ELF-1 (cell line): Measurements from ENCODE around the gene MYO18B.

Source experiments
- DNase-seq: peaks from one replicate; pipeline ENCODE4 v3.0.0-alpha.2; 2016; ENCODE audit warnings: low read depth, low spot score

The MYO18B gene

GRCh38 chr22:25777411-25777810 is 35.4 kb downstream of the MYO18B start:
- DNase-seq: no peak

GRCh38 chr22:25777870-25778269 is 35.9 kb downstream of the MYO18B start:
- no peak for DNase-seq

GRCh38 chr22:25779426-25779825 is 37.4 kb downstream of the MYO18B start:
- DNase-seq: no peak

- DNase-seq: no peak
Measured at GRCh38 chr22:25779890-25780289, 37.9 kb downstream of the MYO18B start.

GRCh38 chr22:25780673-25781072 is 38.7 kb downstream of the MYO18B start:
- peak; percentile 23 for DNase-seq

- no peak for DNase-seq
Measured at GRCh38 chr22:25781801-25782200, 39.8 kb downstream of the MYO18B start.

GRCh38 chr22:25782831-25783230 is 40.8 kb downstream of the MYO18B start:
- DNase-seq: no peak

- no peak for DNase-seq
Measured at GRCh38 chr22:25783856-25784255, 41.9 kb downstream of the MYO18B start.

- no peak for DNase-seq
Measured at GRCh38 chr22:25786165-25786564, 44.2 kb downstream of the MYO18B start.

- no peak for DNase-seq
Measured at GRCh38 chr22:25791556-25791955, 49.6 kb downstream of the MYO18B start.

- DNase-seq: no peak
Measured at GRCh38 chr22:25795478-25795877, 53.5 kb downstream of the MYO18B start.

- no peak for DNase-seq
Measured at GRCh38 chr22:25797498-25798290, 55.7 kb downstream of the MYO18B start.

GRCh38 chr22:25800766-25801165 is 58.8 kb downstream of the MYO18B start:
- no peak for DNase-seq

GRCh38 chr22:25802018-25802417 is 60.0 kb downstream of the MYO18B start:
- no peak for DNase-seq

- DNase-seq: no peak
Measured at GRCh38 chr22:25804676-25805075, 62.7 kb downstream of the MYO18B start.

GRCh38 chr22:25806579-25806978 is 64.6 kb downstream of the MYO18B start:
- DNase-seq: no peak

- DNase-seq: no peak
Measured at GRCh38 chr22:25814685-25815084, 72.7 kb downstream of the MYO18B start.

- no peak for DNase-seq
Measured at GRCh38 chr22:25815561-25815960, 73.6 kb downstream of the MYO18B start.

GRCh38 chr22:25816522-25817059 is 74.6 kb downstream of the MYO18B start:
- no peak for DNase-seq

GRCh38 chr22:25817092-25817943 is 75.3 kb downstream of the MYO18B start:
- no peak for DNase-seq

- DNase-seq: no peak
Measured at GRCh38 chr22:25818541-25818940, 76.6 kb downstream of the MYO18B start.

- DNase-seq: no peak
Measured at GRCh38 chr22:25822344-25822743, 80.4 kb downstream of the MYO18B start.

GRCh38 chr22:25823276-25823675 is 81.3 kb downstream of the MYO18B start:
- no peak for DNase-seq
